Ishikawa (cell line): ENCODE results near the gene CYP3A7.

ENCODE experiments used
- CEBPB ChIP-seq: IDR thresholded peaks from 2 replicates; pipeline ENCODE4 v1.6.1; 2012
- CREB1 ChIP-seq: IDR thresholded peaks from 2 replicates; pipeline ENCODE4 v1.6.1; 2012; ENCODE audit warnings: low read depth
- EGR1 ChIP-seq: IDR thresholded peaks from 2 replicates; pipeline ENCODE4 v1.6.1; 2012
- EP300 ChIP-seq: IDR thresholded peaks from 2 replicates; pipeline ENCODE4 v1.6.1; 2012; ENCODE audit warnings: borderline replicate concordance
- FOXM1 ChIP-seq: IDR thresholded peaks from 2 replicates; pipeline ENCODE4 v1.6.1; 2012; ENCODE audit warnings: low read depth, borderline replicate concordance
- NFIC ChIP-seq: IDR thresholded peaks from 2 replicates; pipeline ENCODE4 v1.6.1; 2012
- RAD21 ChIP-seq: IDR thresholded peaks from 2 replicates; pipeline ENCODE4 v1.6.1; 2012; ENCODE audit warnings: low read depth
- REST ChIP-seq: IDR thresholded peaks from 2 replicates; pipeline ENCODE4 v1.6.1; 2012; ENCODE audit warnings: low read depth, mild to moderate bottlenecking
- TAF1 ChIP-seq: IDR thresholded peaks from 2 replicates; pipeline ENCODE4 v1.6.1; 2012; ENCODE audit warnings: low read depth, mild to moderate bottlenecking
- TCF12 ChIP-seq: IDR thresholded peaks from 2 replicates; pipeline ENCODE4 v1.6.1; 2012; ENCODE audit warnings: low read depth
- TEAD4 ChIP-seq: IDR thresholded peaks from 2 replicates; pipeline ENCODE4 v1.6.1; 2012
- USF1 ChIP-seq: IDR thresholded peaks from 2 replicates; pipeline ENCODE4 v1.6.1; 2012
- YY1 ChIP-seq: IDR thresholded peaks from 2 replicates; pipeline ENCODE4 v1.6.1; 2012; ENCODE audit warnings: low read depth
- ZBTB7A ChIP-seq: IDR thresholded peaks from 2 replicates; pipeline ENCODE4 v1.6.1; 2012; ENCODE audit warnings: low read depth
- TF ChIP-seq, protein P1 (sequence below): IDR thresholded peaks from 2 replicates; pipeline ENCODE4 v1.6.1; 2012

Gene CYP3A7

GRCh38 chr7:99734987-99735386, at the start of gene CYP3A7:
CYP3A7 (minus strand) TSS chr7:99735196; CDS start chr7:99735093, 103 bp downstream.
- TF ChIP-seq NFIC (no peak), EP300 (no peak), TEAD4 (no peak), CREB1 (no peak), EGR1 (no peak), FOXM1 (no peak), YY1 (no peak), ZBTB7A (no peak), CEBPB (no peak), USF1 (no peak), RAD21 (no peak), TCF12 (no peak), TAF1 (no peak), REST (no peak)
- TF ChIP-seq, protein P1, sequence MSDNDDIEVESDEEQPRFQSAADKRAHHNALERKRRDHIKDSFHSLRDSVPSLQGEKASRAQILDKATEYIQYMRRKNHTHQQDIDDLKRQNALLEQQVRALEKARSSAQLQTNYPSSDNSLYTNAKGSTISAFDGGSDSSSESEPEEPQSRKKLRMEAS = no peak

DNA sequence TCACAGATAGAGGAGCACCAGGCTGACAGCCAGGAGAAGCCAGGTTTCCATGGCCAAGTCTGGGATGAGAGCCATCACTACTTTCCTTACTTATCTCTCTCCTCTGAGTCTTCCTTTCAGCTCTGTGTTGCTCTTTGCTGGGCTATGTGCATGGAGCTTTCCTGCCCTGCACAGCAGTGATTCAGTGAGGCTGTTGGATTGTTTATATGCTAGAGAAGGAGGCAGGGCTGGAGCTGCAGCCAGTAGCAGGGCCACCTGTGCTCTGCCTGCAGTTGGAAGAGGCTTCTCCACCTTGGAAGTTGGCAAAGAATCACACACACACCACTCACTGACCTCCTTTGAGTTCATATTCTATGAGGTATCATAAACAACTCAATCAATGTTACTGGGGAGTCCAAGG, 49.0 kb upstream of the CYP3A7 start, which contains the start of gene CYP3A4:
CYP3A4 (minus strand) TSS at position 178 of the 400 bp plus-strand sequence; CDS start at position 75, 103 bp downstream.
- TF ChIP-seq CREB1 (no peak), TEAD4 (no peak), FOXM1 (no peak), NFIC (no peak), CEBPB (no peak), EP300 (no peak), ZBTB7A (no peak), TCF12 (no peak), EGR1 (no peak), YY1 (no peak), TAF1 (no peak), USF1 (no peak), RAD21 (no peak), REST (no peak)
- TF ChIP-seq, protein P1 = no peak

DNA sequence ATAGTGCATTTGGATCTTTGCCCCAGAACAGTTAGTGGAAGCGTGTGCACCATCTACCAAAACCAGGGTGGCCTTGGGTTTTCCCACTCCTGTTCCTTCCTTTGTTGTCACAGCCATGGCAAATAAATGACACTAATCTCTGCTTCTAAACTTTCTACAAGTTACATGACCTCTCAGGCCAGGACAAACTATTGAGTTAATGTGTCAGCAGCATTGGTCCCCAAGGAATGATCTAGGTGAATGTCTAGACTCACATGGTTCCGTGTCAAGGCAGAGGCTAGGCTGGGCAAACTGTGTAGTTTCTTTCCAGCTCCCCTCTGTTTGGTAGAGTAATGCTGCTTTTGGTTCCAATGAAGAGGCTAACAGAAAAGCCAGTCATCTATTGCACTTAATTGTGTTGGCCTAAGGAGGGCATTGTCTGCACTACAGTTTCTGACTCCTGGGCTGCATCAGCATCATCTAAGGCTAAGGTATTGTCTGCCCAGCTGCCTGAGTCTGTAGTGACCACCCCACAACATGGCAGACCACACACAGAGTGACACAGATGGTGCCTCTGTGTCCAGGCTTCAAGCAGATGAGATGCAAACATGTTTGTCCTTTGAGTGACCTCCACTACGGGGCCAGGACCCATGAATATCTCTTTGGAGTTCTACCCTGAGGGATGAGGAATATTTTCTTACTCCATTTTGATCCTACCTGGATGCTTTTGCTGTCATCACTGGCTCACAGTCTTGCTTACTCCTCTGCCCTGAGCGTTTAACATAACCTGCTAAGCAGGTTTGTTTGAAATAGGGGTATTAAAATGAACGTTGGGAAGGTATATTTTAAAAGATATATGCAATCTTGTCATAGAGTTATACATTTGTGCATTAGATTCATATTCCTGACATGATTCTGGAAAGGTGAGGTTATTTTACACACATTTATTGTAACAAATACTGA, 47.3 kb upstream of the CYP3A7 start:
- TF ChIP-seq EGR1 (no peak), YY1 (no peak), FOXM1 (no peak), CEBPB (no peak)

DNA sequence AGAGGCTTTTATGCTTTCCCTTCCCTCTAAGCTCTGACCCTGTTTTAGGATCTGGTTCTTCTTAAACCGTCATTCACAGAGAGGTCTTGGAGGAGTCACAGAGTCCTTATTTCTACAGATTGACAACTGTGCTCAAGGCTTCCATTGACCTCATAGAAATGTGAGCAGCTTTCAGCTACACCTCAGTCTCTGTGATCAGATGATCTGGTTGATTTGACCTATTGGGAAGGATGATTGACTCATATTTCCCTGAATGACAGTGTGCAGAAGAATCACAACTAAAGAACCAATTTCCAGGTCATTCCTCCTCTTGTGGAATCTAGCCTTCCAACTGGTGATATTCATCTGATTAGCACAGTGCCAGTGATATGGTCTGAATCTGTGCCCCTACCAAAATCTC, 45.6 kb upstream of the CYP3A7 start:
- TF ChIP-seq NFIC = no peak
- TF ChIP-seq TEAD4 = no peak
- no peak for TF ChIP-seq YY1
- no peak for TF ChIP-seq RAD21
- no peak for TF ChIP-seq EGR1
- TF ChIP-seq CREB1 = no peak
- no peak for TF ChIP-seq USF1
- TF ChIP-seq CEBPB = no peak
- no peak for TF ChIP-seq REST
- TF ChIP-seq ZBTB7A = no peak
- no peak for TF ChIP-seq TCF12
